GM19452 (cell line): Measurements from ENCODE around the gene CLEC16A.
A peak's percentile ranks its signal among the peaks of the same experiment; 100 is the strongest.

Experiments used
- ATAC-seq: cut with Tn5 transposase; IDR thresholded peaks from one replicate; pipeline ENCODE4 v1.9.1; 2021; ENCODE audit not compliant: unreplicated experiment

The CLEC16A gene

DNA sequence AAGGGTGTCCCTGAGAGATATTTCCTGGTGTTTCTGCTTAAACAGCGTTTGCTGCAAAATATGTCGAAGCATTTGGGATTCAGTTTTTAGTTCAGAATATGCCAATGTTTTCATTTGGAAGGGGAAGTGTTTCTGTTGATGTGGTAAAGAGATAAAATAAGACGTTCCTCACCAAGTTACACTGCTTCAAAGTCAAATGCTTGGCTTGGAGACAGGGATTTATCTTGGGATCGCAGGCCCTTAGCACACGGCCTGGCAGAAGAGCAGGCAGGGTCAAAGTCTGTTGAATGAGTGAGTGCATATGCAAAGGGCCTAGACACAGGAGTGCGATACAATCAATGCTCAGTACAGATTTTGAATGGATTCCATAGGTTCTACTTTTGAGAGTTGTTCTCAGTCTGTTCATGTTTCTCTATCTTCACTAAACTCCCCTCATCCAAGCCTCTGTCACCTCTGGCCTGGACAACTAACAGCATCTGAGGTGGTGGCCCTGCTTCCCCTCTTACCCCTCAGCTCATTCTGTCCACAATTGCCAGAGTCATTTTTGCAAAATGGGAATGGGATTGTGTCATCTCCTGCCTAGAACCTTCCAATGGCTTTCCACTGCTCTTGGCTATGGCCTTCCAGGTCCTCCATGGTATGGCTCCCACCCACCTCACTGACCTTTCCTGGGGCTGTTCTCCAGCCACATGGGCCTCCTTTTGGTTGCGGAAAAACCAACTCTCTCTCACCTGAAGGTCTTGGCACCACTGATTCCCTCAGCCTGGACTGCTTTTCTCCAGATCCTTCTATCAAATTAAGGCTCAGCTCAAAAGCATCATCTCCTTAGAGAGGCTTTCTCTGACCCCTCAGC, 5.3 kb upstream of the CLEC16A start:
- ATAC-seq = no peak

DNA sequence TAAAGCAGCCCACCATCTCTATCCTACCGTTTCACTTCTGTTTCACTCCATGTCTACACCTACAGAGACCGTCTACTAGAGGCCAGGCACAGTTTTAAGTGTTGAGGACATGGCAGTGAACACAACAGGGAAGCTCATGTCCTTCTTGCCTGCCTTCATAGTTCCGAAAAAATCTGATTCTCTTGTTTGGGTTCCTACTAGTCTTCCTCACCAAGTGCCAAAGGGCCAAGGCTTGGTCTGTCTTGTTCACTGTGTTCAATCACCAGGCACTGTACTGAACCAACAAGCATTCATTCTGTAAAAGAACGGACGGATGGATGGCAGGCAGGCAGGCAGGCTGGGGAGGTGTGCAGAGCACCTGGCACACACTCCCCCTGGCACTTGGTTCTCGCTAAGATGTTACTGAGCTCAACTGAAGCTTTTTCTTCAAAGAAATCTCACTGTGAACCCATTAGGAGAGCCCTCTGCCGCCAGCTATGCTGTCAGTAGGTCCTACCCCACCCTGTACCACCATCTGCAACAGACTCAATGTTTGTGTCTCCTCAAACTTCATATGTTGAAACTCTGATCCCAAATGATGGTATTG, 4.6 kb upstream of the CLEC16A start:
- no peak for ATAC-seq

DNA sequence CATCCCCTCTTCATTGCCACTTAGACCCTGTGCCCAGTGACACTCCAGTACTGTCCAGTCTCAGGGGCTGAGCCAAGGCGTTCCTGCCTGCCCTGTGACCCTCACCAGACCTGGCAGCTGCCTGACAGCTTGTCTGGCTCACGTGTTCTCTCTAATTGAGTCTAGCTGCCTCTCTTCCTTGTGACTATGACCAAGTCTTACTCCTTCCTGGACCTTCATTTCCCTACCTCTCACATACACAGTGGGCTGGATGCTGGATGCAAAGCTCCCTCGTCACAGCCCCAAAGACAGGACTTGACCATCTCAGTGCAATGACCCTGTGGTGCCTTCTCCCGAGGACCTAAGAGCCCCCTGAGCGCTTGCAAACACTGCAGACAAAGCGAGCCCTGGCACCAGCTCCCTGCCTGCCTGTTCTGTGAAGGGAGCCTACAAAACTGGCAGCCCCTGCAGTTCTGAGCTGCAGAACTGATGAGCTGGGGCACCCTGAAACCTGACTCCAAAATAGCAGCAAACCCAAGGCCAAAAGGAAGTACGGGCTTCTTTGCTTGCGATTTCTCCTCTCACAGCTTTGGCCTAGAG, 3.8 kb upstream of the CLEC16A start:
- no peak for ATAC-seq

DNA sequence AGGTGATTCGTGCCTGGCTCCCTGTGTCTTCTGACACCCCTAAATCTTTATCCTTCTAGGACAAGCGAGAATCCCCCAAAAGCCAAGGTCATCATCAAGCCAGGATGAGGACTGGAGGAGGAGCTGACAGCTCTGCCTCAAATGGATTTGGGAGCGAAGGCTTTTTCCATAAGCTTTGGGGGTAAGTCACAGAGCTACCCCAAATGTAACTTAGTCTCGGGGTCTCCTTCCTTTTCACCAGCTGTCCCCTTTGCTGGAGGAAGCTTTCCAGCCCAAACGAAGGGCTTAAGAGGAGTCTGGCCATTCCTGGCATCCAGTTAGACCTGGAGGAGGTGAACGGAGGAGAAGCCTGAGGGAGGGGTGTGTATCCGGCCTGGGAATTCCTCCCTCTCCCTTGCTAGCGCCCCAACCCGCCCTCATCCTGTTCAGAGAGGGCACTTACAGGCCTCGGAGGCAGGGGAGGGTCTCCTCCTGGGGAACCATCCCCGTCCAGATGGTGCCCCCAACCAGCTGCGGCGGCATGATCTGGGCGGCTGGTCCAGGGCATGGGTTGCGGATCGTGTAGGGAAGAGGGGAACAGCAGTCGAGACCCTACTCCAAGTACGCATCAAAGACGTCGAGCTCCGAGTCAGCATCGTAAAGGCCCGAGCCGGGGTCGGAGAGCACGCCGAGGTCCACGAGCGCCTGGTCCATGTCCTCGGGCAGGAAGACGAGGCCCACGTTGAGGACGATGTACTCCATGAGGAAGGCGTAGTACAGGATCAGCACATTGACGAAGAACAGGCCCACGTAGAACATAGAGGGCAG, 3.0 kb upstream of the CLEC16A start:
- no peak for ATAC-seq

DNA sequence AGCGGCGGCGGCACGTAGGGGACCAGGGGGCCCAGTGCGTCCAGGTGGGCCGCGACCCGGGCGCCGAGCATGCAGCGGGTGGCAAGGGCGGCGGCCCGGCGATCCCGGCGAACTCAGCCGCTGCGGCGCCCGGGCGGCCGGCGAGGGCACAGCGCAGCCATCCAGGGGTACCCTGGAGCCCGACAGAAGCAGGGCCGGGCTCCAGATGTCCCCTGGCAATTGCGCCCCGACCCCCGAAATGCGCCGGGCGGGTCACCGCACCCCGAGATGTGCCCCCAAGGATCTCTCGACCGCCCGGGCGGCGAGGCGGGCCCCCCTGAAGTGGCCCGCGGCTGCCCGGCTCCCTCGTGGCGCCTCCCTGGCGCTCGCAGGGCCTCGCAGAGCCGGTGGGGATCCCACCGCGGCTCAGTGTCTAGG, 2.4 kb upstream of the CLEC16A start:
- peak; percentile 10 for ATAC-seq

DNA sequence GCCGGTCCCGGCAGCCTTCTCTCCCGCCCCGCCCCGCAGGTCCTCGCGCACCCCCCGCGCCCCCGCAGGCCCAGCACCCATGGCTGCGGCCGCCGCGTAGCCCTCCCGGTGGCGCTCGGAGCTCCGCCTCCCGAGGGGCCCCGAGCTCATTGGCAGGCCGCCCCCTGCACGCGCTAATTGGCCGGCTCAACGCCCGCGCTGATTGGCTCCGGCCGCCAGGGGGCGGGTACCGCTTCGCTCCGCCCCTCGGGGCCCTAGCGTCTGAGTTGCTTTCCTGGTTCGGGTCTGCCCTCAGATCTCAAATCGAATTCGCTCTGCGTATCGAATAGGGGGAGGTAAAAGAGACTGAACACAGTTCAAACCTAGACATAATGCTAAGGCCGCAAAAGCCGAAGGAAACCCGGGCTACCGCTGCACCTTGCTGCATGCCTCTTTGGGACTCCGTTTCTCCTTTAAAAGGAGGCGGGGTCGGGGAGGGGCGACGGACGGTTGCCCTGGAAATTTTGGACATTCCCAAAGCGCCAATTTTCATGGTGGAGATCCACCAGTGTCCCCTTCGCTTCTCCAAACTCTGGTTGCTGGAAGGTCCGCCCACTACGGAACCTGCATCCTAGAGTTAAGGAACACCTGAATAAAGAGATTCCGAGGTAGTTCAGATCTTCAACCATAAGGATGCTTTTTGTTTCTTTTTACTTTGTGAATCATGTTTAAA, 1.9 kb upstream of the CLEC16A start, which contains the start of gene DEXI:
Gene DEXI (minus strand): TSS at position 117 of the 712 bp plus-strand sequence. CDS start 463 bp downstream, outside the sequence.
- ATAC-seq = peak; percentile 64

DNA sequence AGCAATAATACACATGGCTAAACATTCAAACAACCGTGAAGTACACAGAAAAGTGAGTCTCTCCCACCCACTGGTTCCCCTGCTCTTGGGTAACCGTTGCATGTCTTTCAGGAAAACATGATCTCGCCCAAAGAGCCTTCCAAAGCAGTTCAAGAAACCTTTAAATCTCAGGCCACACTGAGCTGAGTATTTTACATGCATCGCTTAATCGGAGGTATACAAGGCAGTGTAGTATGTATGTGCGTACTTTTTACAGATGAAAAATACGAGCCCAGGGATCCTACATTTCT, 1.4 kb upstream of the CLEC16A start:
- no peak for ATAC-seq

DNA sequence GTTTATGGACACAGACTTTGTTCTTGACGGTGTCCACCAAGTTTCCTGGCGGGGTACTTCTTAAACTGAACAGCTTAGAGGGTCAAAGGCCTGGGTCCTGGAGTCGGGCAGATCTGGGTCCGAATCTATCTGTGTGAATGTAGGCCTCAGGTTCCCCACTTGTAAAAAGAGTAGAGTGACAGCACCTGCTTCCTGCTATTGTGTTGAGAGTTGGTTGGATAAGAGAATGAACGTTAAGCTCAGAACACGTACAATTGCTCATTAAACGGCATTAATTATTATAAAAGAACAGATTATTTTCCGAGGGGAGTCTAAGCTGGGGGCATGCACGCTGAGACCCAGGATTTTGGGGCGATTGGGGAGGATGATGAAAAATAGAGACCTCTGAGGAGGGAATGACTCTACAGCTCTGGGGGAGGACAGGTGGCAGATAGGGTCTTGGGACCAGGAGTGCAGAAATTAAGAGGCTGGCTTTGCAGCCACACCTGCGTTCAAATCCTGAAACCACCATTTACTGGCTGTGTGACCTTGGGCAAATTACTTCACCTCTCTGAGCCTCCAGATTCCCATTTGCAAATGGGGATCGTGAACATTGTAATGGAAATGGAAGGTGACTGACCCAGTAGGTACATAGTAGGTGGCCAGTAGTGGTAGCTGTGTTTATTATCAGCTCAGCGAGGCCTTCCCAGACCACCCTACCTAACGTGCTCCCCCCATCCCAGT, 862 bp downstream of the CLEC16A start:
- no peak for ATAC-seq

DNA sequence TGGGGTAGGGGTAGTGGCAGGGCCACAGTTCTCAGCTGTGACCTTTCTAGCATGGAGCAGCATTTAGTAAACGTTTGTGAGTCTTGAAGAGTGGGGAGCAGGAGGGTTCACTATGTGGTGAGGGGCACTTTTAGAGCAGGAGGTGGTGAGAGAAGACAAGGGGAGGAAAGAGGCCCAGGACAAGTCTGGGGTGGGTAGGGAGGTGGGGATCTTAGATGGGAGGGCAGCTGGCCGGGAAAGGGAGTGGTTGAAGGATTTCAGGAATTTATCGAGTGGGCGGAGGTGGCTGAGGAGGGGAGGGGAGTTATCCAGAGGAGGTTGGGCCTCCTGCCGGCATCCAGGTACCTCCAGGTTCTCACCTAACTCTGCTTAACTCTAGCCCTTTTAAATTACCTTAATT, 1.9 kb downstream of the CLEC16A start:
- ATAC-seq = no peak

DNA sequence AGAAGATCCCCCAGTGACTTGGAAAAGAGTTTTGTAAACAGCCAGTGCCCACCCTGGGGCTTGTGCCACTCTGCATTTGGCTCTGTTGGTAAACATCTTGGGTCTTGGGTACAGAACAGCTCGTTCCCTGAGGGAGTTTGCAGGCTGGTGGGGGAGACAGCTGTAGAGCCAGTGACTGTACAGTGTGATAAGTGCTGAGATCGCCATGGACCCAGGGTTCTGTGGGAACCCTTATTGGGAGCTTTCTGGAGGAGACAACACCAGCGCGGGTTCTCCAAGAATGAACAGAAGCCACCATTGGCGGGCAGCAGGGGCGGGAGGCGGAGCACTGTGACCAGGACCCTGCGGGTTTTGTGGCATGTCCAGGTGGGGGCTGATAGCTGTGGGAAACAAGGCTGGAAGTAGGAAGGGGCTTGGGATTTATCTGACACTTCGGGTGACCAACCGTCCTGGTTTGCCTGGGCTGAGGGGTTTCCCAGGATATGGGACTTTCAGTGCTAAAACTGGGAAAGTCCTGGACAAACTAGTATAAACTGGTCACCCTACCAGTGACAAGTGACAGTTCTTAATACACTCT, 2.9 kb downstream of the CLEC16A start:
- no peak for ATAC-seq

DNA sequence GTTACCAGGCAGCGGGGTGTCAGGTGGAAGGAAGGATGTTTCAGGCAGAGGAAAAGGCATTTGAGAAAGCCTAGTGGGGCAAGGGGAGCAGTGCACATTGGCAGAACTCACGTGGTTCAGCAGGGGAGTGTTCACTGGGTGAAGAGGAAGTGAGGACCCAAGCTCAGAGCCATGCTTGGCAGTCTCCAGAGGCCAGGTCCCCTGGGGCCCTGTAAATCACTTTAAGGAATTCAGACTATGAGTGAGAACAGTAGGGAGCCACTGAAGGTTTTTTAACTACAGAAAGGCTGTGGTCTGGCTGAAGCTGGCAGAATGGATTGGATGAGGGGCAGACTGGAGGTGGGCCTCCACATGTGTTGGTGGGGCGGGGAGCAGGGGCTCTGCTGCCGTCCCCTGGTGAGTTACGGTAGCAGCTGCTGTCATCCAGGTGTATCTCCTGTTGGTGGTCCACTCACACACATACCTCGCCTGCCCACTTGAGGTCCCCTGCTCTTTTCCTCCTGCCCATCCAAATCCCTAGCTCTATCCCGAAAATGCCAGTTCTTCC, 5.1 kb downstream of the CLEC16A start:
- ATAC-seq = peak; percentile 65

DNA sequence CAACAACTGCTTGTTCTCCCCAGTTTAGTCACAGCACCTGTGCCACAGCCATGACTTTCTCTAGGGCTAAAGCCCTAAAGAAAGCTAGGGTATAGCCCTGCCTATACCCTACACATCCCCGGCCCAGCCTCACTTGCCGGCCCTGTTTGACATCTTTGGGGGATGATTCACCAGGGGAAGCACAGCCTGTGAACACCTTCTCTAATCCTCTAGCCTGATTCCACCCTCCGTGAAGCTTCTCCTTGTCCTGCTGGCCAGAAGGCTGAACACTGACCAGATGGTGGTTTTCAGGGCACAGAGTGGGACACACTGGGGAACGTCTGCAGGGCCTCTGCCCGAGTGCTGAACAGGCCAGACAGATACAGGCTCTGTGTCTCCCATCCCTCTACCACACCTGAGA, 6.0 kb downstream of the CLEC16A start:
- no peak for ATAC-seq

DNA sequence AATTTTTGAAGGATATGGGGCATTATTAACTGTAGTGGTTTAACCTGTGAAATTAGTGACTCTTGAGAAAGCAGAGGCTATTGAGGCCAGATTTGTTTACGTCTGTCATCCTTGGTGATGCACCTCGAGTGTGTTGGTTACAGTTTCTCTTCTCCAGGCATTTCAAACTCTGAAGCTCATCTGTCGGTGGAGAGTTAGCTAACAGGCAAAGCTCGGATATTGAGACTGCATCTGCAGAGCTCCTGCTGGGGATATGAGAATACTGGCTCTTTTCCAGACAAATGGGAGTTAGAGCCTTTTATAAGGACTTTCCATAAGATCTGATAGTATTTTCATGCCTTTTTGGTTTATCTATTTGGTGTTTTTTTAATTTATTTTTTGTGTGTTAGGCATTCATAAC, 6.7 kb downstream of the CLEC16A start:
- ATAC-seq = no peak

DNA sequence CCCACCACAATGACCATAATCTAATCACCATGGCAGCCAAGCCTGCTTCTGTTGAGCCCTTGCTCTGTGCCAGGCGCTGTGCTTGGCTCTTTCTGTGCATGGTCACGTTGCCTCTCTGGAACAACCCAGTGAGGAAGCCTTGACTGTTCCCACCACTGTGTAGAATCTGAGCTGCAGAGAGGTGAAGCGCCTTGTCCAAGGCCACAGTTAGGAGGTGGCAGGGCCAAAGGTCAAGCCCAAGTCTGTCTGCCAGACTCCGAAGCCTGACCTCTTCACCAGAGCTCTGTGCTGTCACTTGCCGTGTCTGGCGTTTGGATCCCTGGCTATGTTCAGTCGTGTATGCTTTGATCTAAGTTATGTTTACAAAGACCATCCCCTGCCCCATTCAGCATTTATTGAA, 10.5 kb downstream of the CLEC16A start:
- ATAC-seq = no peak

DNA sequence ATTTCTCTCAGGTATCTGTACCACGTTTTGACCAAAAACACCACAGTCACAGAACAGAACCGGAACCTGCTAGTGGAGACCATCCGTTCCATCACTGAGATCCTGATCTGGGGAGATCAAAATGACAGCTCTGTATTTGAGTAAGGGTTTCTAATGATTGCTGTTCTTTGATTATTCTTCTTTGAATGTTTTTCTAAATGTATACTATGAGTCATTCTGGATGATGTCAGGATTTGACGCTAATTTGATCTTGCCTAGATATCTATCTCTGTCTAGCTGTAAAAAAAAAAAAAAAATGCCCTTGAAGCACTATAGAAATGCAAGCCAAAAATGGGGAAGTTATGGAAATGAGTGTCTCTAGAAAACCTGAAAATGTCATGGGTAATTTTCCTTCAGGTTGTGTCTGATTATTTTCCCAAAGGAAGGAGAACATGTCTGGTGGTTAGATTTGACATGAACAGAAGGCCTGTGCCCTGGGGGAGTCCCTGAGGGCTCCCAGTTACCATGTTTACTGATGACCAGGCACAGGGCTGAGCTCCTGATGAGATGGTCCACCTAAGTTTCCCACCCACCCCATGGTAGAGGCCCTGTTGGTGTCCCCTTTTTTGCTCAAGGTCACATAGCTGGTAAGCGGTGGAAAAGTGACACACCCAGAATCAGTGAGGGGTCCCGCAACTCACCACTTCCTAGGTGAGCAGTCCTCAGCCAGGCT, 13.6 kb downstream of the CLEC16A start:
- no peak for ATAC-seq

DNA sequence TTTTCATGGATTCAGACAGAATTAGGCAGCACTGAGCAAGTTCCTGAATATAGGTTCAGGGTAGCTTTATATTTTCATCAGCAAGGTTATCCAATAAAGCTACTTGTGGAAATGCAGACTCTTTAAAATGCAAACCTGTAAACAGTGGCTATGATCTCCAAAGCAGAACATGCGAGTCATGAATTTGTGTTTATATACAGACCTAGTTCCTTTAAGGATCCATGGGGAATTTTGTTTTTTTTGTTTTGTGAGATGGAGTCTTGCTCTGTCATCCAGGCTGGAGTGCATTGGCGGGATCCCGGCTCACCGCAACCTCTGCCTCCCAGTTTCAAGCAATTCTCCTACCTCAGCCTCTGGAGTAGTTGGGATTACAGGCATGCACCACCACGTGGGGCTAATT, 14.8 kb downstream of the CLEC16A start:
- no peak for ATAC-seq

DNA sequence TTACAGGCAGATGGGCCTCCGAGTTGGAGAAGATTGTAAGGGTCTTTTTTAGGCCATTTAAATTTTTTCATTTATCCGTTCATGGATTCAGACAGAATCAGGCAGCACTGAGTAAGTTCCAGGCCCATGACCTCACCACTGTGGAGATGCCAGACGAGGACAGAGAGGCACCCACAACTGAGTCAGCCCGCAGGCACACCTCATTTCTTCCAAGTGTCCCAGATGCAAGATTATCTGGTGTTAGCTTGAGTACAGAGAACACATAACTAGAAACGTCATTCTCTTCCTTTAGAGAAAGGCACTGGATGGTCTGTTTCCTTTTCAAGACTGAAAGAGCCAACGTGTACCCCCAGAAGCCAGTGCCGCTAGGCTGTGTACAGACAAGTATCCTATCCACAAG, 16.9 kb downstream of the CLEC16A start:
- no peak for ATAC-seq

DNA sequence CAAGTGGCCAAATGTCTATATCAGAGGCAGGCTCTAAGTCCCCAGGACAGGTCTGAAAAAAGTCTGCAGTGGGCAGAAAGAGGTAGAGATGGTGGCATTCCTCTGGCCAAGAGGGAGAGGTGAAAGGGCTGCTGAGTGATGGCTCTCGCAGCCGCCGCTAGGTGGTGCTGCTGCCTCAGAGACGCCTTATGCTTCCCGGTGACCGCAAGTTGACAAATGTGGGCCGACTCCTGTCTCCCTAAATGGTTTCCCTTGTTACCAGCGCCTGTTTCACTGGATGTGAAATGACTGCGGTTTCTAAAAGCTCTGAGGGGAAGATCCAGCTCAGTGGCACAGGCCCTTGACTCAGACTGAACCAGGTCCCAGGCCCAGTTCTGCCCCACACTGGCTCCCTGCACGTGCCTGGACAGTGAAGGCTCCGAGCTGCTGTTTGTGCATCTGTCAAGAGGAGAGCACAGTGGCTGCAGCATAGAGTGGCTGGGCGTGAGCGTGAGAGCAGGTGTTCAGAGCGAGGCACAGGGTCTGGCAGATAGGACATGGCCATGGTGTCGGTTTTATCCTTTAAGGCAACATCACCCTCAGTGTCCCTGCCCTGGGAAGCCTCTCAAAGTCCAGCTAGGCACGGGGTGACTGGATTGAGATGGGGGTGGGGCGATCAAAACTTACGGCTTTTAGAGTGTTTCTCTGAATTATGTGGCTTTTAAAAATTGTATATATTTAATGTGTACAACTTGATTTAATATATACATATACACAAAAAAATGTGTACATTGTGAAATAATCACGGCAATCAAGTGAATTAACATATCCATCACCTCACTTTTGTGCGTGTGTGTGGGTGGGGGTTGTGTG, 19.9 kb downstream of the CLEC16A start:
- ATAC-seq = no peak
